Renal cortical epithelial cell (primary cell): Measurements from ENCODE around the gene TMEM98. TPM values are rescaled to one million over a fixed set of nuclear protein-coding genes. Genes with fewer than 3 reads are reported as not detected.
"Not testable (repeated sequence)": the region's sequence is repeated elsewhere in the genome, so short reads cannot be mapped to it uniquely, and the experiment has no call there.

Experiments used
- DNase-seq: peaks from one replicate; pipeline ENCODE4 v3.0.0-alpha.2; 2011; ENCODE audit warnings: low read depth
- total RNA-seq: library from RNA; depleted of rRNA; stranded (reverse); fragments of >200 nt; gene quantifications from 2 replicates; pipeline ENCODE4 v1.2.3, GENCODE V29; 2014

The TMEM98 gene
- total RNA-seq, 1 donor from 2014 or later: 208 TPM

DNA sequence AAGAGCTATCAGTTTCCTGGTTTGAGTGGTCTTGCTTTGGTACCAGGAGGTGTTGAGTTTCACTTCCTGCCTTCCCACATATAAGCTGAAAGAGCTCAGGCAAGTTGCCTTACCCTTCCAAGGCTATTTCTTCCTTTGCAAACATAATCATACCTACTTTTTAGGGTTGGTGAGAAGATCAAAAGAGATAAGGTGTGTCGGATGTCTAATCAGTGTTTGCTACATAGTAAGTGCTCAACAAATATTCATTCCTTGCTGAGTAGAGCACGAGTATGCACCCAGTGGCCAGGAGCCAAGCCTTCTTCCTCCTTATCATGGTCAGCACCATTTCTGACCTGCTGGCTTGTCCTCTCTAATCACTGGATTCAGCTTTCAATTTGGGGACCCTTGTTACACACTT, 12.7 kb upstream of the TMEM98 start:
- no peak for DNase-seq

DNA sequence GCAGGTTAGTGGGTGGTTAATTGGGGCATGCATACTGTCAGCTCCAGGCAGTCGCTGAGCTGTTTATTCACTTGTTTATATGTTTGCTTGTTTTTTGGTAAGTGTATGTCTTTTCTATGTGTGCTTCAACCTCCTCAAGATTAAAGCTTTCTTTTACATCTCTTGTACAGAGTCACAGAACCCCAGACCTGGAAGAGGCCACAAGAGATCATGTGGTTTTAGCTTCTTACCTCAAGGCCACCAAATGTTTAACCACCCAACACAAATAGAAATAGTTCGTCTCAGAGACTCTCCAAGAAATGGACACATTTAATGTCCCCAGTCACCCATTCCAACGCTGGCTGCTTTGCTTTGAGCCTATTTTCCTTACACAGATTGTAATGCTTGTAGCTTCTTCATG, 11.8 kb upstream of the TMEM98 start:
- DNase-seq: no peak

DNA sequence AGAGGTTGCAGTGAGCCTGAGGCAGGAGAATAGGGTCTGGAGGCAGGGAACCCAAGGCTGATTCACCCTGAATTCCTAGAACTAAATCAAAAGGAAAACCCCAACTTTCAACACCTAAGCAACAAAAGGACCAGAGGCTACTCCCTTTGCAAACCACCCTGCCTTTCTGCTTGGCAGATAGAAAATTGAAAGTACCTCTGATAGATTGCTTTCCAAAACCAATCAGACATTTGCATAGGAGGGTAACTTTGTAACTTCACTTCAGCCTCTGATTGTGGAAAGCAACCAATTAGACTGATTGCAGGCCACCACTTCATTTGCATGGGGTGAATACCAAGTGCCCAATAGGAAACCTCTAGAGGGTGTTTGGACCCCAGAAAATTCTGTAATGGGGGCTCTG, 10.9 kb upstream of the TMEM98 start:
- DNase-seq: peak; percentile 27

DNA sequence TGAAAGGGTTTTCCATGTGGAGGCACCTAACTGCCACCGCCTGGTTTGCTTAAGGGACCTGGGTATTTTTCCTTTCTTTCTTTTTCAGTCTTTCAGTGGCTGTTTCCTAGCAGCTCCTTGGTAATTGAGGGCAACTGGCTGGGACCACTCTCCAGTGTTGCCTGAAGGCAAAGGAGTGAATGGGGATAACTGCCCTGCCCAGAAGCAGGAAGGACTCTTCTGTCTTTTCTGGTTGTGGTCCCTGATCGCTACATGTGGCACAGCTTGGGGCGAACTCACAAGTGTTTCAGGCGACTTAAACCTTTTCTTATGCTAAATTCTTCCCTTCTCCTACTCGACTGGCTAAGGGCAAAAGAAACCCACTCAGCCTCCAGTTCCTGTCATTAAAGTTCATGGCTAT, 10.1 kb upstream of the TMEM98 start:
- DNase-seq: no peak

DNA sequence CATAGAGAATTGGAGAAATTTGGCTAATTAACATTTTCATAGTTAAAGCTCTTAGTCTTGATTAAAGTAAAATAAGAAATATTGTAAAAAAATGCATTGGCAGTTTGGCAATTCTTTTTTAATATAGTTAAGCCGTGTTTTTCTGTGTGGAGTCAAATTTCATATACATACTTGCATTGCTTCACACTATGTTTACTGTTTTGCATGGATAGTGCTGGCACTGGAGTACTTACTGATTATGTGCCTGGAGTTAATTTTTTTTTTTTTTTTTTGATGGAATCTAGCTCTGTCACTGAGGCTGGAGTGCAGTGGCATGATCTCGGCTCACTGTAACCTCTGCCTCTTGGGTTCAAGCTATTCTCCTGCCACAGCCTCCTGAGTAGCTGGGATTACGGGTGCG, 8.1 kb upstream of the TMEM98 start:
- not testable (repeated sequence) for DNase-seq

DNA sequence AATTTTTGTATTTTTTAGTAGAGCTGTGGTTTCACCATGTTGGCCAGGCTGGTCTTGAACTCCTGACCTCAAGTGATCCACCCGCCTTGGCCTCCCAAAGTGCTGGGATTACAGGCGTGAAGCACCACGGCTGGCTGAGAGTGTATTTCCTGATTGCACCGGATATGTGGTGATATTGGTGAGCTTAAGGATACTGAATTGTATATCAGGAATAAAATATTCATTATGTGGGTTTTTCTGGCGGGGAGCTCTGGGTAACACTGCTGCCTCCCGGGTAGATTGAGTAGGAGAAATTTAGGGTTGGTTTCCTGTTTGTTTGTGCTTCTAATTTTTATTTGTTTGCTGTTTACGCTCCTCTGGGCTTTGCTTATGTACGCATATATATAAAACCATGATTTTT, 7.7 kb upstream of the TMEM98 start:
- DNase-seq: no peak

DNA sequence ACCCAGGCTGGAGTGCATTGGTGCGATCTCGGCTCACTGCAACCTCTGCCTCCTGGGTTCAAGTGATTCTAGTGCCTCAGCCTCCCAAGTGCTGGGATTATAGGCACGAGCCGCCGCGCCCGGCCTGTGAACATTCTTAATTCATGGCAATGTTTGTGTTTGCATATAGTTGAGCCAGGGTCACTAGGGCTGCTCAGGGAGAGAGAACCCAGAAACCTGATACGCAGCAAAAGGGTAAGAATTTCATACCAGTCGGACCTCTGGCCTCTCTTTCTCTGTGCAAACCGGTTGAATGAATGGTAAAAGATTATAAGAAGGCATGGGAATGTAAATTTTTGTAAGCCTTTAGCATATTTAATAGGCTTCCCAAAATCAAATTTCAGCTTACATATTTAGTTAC, 6.9 kb upstream of the TMEM98 start:
- DNase-seq: no peak

DNA sequence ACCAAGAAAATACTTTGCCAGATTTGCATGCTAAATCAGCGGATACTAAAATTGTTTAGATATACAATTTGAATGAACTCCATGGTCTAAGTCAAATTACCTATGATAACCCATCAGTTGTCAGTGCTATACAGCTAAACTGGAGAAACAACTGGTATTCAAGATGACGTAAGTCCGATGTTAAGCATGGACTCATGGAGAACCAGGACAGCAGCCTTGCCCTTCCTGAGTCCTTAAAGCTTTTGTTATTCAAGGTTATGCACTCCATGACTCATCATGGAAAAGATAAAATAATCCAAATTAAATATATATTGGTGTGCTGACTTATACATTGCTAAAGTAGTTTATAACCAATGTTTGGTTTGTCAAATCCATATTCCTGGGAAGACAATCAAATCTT, 4.0 kb upstream of the TMEM98 start:
- not testable (repeated sequence) for DNase-seq

DNA sequence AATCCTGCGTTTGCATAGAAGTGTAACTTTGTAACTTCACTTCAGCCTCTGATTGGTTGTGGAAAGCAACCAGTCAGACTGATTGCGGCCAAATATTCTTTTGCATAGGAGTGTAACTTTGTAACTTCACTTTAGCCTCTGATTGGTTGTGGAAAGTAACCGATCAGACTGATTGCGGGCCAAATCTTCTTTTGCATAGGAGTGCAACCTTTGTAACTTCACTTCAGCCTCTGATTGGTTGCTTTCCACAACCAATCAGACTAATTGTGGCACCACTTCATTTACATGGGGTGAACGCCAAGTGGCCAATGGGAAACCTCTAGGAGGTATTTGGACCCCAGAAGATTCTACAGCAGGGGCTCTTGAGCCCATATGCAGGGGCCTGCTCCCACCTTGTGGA, 1.8 kb upstream of the TMEM98 start:
- no peak for DNase-seq

DNA sequence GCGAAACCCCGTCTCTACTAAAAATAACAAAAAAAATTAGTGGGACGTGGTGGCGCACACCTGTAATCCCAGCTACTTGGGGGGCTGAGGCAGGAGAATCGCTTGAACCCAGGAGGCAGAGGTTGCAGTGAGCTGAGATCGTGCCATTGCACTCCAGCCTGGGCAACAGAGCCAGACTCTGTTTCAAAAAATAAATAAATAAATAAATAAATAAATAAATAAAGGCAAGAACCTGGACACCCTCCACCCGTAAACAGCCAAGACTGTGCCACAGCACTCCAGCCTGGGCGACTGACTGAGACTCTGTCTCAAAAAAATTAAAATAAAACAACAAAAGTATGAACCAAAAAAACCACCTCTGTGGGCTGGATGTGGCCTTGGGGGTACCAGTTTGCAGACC, 1.2 kb upstream of the TMEM98 start:
- DNase-seq: not testable (repeated sequence)

DNA sequence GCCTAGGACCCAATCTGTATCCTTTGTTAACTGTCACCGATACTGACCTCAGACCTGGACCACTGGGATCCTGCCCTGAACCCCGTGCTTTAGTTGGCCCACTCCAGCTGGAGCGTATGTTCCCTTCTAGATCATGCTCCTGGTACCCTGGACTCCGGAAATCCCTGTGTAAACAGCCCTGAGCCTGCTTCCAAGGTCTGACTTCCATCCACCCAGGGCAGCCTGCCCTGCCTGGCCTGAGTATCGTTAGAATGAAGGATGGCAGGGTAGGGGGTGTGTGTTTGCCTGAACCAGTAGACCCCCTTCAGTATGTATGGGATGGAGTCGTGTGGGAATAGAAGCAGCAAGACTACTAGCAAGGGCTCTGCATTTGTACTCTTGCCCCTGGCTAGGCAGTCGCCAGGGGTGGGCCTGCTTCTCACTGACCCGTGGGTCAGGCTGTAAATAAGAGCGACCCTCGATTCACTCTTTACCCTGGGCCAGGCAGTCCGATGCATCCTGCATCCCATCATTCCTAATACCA, 691 bp upstream of the TMEM98 start:
- no peak for DNase-seq

DNA sequence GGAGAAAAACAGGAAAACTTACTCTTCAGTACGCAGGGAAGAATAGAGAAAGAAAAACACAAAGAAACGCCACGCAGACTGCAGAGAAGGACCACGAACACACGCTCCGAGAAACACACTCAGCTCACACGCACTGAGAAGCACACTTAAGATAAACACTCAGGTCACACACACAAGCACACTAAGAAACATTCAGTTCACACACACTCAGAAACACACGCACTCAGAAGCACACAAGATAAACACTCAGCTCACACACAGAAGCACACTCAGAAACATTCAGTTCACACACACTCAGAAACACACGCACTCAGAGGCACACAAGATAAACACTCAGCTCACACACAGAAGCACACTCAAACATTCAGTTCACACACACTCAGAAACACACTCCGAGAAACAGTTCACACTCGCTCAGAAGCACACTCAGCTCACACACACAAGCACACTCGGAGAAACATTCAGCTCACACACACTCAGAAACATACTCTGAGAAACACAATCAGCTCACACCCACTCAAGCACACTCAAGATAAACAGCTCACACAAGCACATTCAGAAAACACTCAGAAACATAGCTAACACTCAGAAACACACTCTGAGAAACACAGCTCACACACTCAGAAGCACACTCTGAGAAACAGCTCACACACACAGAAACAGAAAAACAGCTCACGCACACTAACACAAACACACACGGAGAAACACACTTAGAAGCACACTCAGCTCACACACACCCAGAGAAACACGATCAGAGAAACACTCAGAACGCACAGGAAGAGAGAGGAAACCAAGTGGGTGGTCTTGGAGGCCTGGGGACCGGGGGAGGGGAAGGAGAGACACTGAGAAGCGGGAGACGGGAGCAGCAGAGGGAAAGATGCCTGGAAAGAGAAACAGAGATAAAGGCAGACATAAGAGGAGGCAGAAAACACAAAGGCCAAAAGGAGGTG, 908 bp downstream of the TMEM98 start:
- DNase-seq: no peak

DNA sequence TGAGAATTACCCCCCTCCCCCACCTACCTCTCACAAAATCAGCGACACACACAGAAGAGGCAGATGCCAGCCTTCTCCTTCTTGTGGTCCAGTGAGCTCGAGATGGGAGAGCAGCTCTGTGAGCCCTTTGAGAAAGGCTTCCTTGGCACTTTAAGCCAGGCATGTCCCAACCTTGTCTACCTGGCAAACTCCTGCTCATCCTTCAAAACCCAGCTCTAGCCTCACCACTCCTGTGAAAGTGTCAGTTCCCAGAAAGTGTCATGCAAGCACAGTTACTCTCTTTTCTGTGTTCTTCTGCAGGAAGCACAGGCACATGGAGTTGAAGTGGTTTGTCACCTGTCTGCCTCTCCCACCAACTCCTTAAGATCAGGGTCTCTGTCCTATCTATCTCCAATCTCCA, 1.6 kb downstream of the TMEM98 start:
- no peak for DNase-seq

DNA sequence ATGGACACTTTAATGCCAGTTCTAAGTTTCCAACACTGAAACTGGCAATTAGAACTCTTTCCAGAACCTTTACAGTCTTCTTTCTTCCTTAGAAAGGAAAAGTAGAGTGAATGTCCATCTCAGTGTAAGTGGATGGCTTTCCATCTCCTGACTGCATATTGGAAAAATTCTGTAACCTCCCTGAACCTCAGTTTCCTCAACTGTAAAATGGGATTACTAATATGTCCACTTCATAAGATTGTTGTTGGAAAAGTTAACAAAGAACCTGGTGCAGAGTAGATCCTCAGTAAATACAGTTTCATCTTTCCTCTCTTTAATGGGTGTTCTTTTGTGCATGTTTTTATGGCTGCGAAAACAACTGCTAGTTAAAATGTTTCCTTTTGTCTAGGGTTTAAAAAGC, 2.6 kb downstream of the TMEM98 start:
- DNase-seq: no peak

DNA sequence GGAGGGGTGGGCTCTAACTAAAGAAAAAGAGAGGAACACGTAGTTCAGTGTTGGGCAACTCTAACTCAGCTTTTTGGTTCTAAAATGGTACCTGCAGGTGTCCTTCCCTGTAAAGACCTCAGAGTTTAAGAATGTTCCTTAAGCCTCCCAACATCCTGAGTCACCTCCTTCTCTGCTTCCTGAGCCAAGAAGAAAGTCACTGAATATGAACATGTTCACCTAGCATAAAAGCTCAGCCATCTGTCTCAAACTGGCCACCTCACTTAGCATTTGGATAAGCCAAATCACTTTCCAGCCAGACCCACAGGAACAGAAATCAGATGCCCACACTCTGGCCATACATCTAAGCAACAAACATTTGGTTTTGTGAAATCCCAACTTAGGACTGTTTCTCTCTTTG, 3.7 kb downstream of the TMEM98 start:
- peak; percentile 48 for DNase-seq

DNA sequence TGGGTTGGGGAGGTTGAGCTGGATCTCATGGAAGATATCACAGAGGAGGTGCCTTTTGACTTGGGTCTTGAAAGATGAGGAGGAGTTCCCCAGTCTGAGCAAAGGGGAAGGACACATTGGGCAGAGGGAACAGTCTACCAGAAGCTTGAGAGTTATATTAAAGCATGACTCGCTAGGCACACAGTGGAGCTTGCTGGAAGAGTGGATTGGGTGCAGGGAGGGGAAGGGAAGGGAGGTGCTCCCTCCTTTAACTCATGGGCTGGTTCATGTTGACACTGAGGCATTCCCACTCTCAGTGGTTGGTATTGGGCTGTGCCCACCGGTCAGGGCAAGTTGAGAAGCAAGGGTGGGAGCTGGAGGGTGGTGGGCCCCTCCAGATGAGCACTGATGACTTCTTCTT, 5.9 kb downstream of the TMEM98 start:
- DNase-seq: no peak

DNA sequence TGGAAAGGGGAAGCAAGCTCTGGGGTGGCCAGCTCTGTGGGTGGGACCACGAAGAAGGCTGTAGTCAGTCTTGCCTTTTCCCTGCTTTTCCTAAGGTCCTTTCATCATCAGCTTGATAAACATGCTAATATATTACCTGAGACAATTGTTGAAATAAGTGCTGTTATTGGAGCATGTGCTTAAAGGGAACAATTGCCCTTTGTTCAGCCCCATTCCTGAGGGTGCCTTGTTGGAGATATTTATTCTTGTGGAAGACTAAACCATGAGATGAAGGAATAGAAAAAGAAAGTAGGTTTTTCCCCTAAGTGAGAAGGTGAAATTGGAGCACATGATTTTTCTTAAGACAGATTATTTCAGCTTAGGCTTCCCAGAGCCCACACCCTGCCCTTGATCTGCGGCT, 7.8 kb downstream of the TMEM98 start:
- DNase-seq: no peak

DNA sequence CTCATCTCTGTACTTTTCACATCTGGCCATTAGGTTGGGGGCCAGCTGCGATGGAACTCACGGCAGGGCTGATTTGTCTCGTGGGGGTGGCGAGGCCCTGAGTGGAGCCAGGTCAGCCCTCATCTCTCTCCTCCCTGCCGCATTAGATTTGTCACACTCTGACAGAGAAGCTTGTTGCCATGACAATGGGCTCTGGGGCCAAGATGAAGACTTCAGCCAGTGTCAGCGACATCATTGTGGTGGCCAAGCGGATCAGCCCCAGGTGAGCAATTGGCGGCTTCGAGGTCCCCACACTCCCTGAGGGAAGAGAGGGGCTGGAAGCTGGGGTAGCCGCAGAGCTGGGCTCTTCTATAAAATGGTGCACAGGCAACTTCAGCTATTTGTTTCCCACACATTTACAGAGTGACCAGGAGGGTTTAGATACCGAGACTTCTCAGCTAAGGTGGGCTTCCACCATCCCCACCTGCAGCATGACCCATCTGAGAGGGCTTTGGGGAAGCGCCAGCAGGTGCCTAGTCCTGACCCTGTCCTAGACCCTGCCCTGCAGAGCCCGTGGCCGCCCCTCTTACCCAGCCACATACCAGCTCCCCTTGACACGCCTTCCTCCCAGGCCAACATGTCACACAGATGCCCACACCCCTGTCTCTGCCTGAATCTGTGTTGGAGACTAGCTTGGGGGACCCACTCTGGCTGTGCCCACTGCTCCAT, 8.4 kb downstream of the TMEM98 start:
- DNase-seq: no peak

DNA sequence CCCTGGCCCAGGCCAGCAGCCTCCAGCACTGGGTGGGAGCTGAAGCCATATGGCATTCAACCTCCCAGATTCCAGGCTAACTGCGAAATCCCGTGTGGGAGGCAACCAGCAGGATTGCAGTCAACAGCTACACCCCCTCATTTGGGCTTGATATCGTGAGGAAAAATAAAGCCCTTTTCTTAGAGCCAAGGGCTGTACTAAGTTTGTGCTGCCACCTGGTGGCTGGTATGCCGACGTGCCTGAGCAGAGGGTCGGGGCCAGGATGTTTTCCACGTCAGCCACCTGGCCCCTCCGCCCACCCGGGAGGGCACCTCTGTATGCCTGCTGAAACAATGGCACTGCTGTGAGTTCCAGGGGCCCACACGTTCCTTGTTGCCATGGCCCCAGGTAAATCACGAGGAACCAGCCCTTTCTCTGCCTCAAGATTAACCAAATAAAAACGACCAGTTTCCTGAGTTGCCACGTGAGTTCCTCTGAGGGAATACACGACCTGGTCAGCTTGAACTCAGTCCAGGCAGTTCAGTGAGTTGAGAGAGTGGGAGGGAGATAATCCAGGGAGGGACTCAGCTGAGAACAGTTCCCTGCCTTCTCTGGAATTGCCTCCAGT, 9.0 kb downstream of the TMEM98 start:
- peak; percentile 77 for DNase-seq

DNA sequence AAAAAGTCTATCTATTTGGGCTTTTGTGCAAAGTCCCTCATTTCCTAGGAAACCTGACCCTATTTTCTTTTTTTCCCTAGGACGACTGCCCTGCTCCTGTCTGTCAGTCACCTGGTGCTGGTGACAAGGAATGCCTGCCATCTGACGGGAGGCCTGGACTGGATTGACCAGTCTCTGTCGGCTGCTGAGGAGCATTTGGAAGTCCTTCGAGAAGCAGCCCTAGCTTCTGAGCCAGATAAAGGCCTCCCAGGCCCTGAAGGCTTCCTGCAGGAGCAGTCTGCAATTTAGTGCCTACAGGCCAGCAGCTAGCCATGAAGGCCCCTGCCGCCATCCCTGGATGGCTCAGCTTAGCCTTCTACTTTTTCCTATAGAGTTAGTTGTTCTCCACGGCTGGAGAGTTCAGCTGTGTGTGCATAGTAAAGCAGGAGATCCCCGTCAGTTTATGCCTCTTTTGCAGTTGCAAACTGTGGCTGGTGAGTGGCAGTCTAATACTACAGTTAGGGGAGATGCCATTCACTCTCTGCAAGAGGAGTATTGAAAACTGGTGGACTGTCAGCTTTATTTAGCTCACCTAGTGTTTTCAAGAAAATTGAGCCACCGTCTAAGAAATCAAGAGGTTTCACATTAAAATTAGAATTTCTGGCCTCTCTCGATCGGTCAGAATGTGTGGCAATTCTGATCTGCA, 12.9 kb downstream of the TMEM98 start:
- no peak for DNase-seq

DNA sequence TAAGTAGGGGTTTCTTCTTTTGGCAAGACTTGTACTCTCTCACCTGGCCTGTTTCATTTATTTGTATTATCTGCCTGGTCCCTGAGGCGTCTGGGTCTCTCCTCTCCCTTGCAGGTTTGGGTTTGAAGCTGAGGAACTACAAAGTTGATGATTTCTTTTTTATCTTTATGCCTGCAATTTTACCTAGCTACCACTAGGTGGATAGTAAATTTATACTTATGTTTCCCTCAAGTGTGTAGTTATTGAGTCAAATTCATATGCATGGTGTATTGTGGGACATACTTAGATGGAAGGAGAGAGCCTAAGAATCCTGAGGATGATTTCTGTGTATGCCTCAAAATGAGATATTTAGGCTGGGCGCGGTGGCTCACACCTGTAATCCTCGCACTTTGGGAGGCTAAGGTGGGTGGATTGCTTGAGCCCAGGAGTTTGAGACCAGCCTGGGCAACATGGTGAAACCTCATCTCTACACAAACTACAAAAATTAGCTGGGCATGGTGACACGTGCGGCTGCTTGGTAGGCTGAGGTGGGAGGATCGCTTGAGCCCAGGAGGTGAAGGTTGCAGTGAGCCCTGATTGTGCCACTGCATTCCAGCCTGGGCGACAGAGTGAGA, 13.6 kb downstream of the TMEM98 start:
- DNase-seq: no peak

DNA sequence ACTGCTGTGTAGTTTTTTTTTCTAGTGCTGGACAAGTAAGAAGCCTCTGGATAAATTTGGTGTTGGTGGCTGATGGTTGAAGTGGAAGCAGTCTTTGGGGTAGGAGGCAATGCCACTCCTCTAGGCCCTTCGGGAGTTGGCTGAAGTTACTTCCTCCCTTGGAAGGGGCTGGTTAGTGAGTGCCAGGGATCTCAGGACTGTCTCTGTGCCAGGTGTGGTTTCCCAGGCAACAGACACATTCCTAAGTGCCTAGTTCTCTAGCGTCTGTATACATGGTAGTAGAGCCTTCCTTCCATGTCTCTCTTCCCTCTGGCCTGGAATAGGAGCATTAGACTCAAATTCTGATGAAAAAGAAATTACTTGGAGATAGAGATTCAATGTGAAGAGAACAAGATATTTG, 15.3 kb downstream of the TMEM98 start:
- DNase-seq: peak; percentile 25
